HT1080 (cell line): Measurements from ENCODE around the gene SLC25A44. TPM values are rescaled to one million over a fixed set of nuclear protein-coding genes. Genes with fewer than 3 reads are reported as not detected.

Experiments
- DNase-seq: peaks from one replicate; pipeline ENCODE4 v3.0.0-alpha.2; 2015; ENCODE audit warnings: low read depth
- polyA plus RNA-seq, 2 experiments: library from polyadenylated mRNA; depleted of rRNA; stranded (reverse); fragments of >200 nt; gene quantifications; 2 replicates each; pipeline ENCODE4 v1.2.3, GENCODE V29; 2015
- total RNA-seq: library from RNA; depleted of rRNA; stranded (reverse); fragments of >200 nt; shearing (Covaris generic); gene quantifications from 2 replicates; pipeline ENCODE4 v1.2.3, GENCODE V29; 2014; rRNA removed

Gene SLC25A44, protein sequence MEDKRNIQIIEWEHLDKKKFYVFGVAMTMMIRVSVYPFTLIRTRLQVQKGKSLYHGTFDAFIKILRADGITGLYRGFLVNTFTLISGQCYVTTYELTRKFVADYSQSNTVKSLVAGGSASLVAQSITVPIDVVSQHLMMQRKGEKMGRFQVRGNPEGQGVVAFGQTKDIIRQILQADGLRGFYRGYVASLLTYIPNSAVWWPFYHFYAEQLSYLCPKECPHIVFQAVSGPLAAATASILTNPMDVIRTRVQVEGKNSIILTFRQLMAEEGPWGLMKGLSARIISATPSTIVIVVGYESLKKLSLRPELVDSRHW
- 21.4 and 28.6 TPM in 2 replicates for total RNA-seq
- polyA plus RNA-seq (2015; cell fraction: cytosol; rRNA removed), result 23.3 and 24.0 TPM in 2 replicates
- polyA plus RNA-seq (2015; cell fraction: nucleus; rRNA removed), result 19.8 and 22.3 TPM in 2 replicates

DNA sequence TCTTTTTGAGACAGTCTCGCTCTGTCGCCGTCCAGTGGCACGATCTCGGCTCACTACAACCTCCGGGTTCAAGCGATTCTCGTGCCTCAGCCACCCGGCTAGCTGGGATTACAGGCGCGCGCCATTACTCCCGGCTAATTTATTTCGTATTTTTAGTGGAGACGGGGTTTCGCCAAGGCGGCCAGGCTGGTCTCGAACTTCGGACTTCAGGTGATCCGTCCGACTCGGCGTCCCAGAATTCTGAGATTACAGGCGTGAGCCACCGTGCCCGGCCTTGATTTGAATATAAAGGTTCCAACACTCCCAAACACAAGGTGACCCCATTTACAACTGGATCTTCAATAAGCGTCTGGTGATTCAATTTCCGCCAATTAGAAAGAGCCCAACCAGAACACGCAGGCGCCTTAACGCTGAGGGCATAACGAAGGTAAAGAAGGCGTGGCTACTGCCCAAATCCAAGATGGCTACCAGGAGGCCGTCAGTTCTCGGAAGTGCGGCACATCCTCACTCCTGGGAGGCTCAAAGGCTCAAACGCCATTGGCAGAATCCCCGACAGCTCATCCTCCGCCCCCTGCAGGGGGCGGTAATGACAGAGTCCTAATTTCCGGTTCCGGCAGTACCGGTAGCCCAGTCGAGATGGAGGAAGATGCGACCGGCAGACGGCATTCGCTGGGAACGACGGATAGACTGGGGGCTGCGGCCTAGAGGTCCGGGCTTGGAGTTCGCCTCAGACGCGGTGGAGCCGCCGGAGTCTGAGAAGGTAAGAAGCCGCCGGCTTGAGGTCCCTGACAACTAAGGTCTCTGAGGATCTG is at the start of gene SLC25A44:
TSS of gene SLC25A44 (plus strand) at position 617 of the 812 bp plus-strand sequence. CDS start 5,744 bp downstream, outside the sequence.
- peak; percentile 99 for DNase-seq

DNA sequence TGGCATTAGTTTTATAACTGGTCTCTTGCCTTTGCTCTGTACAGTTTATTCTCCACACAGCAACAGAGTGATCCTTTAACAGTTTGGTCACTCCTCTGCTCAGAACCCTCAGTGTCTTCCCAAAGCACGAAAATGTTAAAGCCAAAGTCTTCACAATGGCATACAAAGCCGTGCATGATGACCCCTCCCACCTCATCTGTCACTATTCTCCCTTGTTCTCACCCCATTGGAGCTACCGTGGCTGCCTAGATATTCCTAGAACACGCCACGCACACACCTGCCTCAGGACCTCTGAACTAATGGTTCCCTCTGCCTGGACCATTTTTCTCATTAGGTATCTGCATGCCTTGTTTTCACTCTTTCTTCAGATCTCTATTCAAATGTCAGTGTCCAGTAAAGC is 49.2 kb upstream of the SLC25A44 start:
- no peak for DNase-seq

DNA sequence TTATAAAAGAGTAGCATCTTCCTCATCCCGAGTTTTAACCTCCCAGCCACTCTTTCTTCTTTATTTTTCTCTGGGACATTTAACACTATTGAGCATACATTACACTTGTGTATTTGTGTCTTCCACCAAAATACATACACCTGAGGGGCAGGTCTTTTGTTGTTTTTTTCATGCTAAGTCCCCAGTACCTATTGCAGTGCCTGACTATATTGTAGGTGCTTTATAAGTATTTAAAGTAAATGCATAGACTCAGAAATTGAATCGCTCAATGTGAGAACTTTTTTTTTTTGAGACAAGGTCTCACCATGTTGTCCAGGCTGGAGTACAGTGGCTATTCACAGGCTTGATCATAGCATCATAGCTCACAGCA is 48.3 kb upstream of the SLC25A44 start:
- no peak for DNase-seq

DNA sequence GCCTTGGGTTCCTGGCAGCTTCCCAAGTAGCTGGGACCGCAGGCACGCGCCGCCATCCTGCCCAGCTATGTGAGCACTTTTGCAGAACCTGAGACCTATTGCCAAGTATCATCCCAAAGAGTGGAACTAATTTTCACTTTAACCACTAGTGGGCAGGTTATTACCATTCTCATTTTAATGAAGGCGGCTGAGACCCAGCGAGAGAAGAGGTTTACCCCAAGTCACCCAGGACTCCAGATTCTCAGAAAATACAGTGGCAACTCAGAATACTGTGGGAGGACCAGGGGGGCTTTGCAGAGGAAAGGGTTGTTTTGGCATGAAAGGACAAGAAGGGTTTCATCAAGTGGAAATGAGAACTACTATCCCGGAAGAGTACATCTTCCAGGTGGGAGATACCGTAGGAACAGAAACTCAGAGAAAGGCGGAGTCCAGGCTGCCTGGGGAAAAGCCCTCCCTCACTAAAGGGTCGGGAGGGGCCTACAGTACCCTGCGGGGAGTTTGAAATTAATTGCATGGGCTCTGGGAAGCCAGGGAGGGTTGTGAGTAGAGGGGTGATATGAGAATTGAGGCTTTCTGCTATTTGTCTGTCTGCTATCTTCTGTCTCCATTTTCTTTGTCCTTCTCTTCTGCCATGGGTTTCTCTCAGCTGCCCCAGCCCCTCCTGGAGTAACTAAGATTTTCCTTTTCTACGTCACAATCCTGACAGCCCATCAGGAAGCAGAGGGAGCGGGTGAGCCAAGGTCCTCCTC is 47.7 kb upstream of the SLC25A44 start:
- peak; percentile 96 for DNase-seq

DNA sequence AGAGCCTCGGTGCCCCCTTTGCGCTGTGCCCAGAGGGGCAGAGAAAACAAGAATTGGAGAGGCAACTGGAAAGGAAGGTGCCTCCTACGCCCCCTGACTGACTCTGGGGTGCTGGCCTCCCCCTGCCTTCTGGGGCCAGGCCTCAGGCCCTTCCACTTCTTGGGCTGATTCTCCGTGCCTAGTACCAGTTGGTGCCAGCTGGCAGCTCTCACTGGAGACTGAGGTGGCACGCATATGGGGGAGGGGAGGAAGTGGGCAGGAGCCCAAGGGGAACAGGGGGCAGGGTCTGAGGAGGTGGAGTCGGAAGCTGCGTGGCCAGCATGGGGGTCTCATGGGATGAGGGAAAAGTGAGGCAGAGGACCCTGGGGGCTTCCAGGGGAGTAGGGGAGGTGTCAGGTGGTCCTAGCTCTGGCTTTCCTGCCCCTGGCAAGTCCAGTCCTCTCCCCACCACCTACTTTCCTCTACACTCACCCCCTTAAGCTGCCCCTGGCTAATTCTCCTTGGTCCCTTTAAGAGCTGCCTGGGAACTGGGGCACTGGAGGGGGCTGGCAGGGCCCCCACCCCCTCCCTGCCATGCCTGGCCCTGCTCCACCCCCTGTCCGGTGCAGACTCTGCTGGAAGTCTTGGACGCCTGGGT is 47.0 kb upstream of the SLC25A44 start:
- no peak for DNase-seq

DNA sequence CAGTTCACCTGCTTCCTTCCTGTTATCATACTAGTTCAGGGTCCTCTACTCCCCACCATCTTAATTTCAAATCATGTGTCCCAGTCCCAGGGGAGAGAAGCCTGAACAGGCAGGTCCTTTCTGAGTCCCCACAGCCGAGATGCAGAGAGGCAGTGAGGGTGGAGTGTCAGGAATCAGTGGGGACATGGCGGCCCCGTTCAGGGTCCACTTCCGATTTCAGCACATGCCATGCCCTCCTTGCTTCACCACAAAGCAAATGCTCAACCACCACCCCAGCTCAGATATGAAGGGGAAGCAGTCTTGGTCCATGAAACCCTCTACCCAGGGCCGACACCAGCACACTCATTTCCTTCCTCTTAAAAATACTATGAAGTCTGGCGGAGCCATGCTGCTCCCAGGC is 45.7 kb upstream of the SLC25A44 start:
- no peak for DNase-seq

DNA sequence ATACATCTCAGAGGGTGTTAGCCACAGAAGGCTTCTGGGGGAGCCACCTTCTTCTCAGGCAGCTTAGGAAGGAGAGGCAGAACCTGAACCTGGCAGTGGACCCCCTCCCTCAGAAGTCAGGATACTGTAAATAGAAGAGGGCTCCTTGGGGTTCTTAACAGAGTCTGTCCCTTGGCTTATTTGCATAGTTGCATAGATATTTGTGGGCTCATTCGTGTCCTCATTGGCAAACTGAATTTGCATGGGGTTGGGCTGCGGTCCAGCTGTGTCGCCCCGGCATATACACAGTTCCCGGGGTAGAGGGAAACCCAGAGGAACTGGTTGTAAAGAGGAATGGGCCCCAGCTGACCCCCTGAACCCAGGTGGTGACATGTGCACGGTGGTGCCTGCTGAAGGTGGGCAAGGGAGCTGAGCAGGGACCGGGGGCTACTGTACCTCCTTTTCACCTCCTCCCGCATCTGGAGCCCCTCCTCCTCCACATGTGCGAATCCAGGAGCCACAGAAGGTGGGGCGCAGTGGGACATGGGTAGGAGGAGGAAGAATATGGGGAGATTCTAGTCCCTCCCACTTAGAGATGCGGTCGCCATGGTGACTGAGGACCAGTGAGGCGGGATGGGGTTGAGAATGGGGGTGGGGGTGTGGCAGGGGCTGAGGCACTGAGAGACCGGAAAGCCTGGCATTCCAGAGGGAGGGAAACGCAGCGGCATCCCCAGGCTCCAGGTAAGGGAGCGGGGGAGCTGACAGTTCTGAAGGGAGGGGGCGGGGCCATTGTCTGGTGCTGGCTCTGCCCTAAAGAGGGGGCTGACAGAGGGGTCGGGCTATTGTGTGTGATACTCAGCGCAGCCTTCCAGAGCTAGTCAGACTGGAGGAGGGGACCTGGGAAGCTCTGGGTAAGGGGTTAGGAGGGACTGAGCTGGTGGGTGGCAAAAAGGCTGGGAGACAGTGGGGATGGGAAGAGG is 44.3 kb upstream of the SLC25A44 start:
- DNase-seq, result no peak

DNA sequence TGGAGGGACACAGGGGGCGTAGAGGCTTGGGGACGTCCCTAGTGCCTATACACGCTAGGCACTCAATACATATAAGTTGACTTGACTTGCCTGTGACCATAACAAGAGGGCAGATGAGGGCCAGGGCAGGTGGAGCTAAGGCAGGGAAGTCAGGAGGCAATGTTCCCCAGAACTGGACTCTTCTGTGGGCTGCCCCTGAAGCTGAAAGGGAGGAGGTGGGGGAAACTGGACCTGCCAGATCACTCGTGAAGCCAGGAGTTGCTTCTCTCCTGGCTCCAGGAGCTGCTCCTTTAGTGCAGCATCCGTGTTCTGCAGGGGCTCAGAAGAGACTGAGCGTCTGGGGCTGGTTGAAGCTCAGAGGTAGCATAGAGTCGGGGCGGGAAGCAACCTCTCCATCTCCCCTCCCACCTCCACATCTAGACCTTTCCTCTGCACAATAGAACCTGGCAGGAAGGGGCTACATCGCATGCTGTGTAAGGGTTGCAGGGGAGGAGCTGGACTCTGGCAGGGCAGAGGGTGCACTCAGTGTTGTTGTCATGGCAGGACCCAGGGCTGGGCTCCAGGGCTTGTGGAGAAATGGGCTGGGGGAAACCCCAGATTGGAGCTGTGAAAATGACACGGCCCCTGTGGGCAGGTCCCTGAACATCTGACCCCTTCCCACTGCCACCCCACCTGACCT is 43.4 kb upstream of the SLC25A44 start:
- DNase-seq, result no peak

DNA sequence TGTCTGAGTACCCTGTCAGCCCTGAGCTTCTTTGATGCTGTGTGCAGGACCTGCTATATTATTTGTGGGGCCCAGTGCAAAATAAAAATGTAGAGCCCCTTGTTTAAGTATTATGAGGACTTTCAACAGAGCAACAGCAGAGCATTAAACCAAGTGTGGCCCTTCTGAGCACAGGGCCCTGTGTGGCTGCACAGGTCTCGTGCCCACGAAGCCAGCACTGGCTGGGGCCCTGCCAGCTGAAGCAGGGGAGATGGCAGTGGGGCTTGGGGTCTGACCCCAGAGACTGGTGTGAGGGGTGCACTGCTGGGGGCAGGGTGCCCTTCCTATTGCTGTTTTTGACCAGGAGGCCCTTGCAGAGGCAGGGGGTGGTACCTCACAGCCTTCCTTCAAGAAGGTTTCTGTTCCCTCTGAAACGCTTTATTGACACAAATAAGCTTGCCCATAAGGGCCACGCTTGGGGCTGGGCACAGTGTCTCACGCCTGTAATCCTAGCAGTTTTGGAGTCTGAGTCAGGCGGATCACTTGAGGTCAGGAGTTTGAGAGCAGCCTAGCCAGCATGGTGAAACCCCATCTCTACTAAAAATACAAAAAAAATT is 42.7 kb upstream of the SLC25A44 start:
- DNase-seq, result peak; percentile 70

DNA sequence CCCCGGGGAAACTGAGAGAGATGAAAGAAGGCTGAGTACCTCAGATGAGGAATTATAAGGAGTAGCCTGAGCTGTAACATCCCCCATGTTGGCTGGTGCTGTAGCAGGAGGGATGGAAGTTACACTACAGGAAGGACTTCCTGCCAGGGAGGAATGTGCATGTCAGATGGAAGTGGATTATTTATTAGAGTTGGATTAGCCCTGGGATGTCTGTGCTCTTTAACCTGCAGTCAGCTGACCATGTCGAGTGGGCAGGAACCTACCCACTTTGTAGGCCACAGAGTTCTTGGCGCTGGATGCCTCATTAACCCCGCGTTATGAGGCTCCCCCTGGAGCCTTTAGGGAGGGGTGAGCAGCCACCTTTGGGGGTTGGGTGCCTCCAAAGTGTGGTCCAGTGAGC is 41.3 kb upstream of the SLC25A44 start:
- no peak for DNase-seq

DNA sequence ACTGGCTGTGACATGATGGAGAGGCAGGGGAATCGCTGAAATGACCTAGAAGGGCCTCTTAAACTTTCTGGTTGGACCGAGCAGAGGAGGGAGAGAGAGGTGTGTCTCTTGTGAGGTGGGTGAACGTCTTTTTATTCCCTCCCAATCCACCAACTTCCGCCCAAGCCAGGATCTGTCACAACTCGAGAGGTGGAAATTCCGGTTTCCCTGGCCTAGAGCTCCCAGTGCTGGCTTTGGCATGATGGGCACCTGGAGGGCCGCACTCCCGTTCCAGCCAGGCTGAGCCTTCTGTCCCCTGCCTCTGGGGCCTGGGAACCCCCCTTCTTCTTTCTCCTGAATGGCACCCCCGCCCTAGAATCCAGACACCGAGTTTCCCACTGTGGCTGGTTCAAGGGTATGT is 40.5 kb upstream of the SLC25A44 start, which contains the start of gene SEMA4A:
TSS of gene SEMA4A (plus strand) at position 224 of the 400 bp plus-strand sequence. CDS start 994 bp downstream, outside the sequence.
- no peak for DNase-seq

DNA sequence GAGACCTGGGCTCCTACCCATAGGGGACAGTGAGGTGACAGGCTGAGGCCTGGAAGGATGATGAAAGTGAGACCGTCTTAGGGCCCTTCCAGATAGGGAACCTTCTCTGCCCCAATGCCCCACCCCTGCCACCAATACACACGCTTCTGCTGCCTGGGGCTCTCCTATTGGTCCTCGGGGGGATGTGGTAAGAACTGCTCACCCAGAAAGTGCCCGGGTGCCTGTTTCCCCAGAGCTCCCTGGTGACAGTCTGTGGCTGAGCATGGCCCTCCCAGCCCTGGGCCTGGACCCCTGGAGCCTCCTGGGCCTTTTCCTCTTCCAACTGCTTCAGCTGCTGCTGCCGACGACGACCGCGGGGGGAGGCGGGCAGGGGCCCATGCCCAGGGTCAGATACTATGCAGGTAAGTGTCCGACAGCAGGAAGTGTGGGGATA is 39.6 kb upstream of the SLC25A44 start:
- DNase-seq, result no peak

DNA sequence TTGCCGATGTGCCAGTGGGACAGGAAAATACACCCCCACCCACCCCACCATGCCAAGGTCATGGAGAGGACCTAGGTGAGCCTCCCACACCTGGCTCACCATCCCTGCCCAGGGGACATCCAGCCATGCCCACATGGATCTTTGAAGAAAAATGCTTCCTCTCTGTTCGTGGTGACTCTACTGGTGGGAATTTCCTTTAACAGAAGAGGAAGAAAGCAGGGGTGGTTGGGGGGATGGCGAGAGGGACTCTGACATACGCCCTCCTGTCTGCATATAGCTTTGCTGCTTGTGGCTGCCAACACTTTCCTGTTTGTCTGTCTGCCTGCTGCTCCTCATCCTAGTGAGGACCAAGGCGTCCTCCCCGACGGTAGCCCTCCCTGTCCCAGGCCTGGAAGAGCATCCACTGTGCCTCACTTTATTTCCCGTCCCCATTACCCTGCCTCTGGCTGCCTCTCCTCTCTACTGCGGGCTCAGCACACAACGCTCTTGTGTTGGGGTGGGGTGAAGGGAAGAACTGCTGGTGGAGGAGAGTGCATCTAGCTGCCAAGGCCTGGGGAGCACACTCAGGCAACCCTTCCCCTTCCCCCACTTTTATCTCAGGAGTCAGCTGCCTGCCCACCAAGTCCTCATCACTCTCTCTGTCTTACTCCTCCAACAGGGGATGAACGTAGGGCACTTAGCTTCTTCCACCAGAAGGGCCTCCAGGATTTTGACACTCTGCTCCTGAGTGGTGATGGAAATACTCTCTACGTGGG is 38.0 kb upstream of the SLC25A44 start:
- no peak for DNase-seq

DNA sequence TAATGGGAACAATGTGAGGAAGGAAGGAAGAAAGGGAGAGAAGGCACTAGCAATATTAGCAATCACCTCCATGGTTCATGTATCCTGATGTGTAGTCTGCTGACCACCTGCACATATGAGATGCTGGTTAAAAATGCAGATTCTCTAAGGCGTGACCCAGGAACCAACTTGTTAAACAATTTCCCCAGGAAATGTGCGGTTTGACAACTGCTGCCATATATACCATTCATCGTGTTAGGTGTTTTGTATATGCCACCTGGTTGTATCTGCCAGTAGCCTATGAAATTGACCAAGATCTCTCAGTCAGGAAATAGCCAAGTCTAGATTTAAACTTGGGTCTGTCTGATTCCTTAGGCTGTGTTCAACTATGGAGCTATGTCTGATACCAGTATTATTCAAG is 36.4 kb upstream of the SLC25A44 start:
- no peak for DNase-seq

DNA sequence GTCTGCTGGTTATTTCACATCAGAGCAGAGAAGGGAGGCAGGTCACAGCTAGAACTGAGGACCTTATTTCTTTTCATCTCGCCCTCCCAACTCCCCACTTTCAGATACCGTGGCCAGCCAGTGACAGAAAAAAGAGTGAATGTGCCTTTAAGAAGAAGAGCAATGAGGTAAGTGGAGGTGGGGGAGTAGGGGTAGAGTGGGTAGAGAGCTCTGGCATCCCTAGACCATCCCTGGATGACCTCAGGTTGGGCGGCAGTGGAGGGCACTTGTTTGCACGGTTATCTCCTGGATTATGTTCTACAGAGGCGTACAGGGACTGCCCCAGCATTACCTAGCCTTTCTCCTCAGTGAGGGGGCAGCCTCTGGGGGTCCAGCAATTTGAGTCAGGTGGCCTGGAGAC is 35.9 kb upstream of the SLC25A44 start:
- DNase-seq, result no peak

DNA sequence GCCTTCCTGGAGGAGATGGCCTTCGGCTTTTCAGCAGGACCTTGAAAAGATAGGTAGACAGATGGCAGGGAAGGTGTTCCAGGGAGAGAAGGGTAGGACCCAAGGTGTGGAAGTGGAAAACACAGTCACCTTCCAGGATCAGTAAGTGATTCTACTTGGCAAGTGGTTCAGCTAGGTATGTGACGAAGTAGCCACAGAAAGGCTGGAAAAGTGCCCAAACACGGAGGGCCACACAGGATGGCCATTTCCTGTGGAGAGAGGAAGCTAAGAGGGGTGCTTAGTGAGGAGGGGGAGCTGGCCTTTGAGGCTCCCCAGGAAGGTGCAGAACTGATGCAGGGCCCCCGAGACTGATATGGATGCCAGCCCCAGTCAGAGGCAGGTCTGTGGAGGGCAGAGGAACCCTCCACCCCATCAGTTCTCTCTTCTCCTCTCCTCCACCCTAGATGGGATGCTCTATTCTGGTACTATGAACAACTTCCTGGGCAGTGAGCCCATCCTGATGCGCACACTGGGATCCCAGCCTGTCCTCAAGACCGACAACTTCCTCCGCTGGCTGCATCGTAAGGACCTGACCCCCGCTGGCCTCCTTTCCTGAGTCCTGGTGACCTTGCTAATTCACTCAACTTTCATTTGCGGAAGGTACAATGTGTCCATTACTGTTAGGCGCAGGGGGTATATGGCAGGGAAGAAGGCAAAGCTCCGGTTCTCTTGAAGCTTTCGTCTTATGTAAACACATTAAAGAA is 33.7 kb upstream of the SLC25A44 start:
- no peak for DNase-seq

DNA sequence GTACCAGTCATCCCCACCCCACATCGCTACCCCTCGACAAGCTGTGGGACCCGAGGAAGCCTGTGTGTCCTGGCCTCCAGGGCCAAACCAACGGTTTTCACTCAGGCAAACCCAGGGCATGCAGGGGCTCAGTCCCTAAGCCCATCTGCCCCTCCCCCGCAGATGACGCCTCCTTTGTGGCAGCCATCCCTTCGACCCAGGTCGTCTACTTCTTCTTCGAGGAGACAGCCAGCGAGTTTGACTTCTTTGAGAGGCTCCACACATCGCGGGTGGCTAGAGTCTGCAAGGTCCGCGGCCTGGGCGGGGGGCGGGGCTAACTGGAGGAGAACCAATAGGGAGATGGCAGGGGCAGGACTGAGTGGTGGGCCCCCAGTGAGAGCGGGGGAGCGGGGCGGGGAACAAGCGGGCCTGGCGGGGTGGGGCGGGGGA is 33.1 kb upstream of the SLC25A44 start:
- no peak for DNase-seq
